ENCODE results near the gene GABRB1.

- TF ChIP-seq CTCF (IDR thresholded peaks at IDR 0.05; ENCODE audit: low read length) (no peak), EZH2 (IDR thresholded peaks at IDR 0.05; ENCODE audit: borderline replicate concordance, low read length) (no peak)
Observed at GRCh38 chr4:47209833-47210232, 178.5 kb downstream of the GABRB1 start.
